Right atrium auricular region (tissue), 2 donors: ENCODE data around the gene OR7G2. TPM values are rescaled to one million over a fixed set of nuclear protein-coding genes. Genes with fewer than 3 reads are reported as not detected.
"Not testable (repeated sequence)": the region's sequence is repeated elsewhere in the genome, so short reads cannot be mapped to it uniquely, and the experiment has no call there.

ENCODE experiments used
- DNase-seq: peaks from one replicate; pipeline ENCODE4 v3.0.0-alpha.2; 2019; ENCODE audit warnings: low spot score
- H3K27ac ChIP-seq, 2 donors: fragments of 200-600 bp; sonication (generic); 1 replicate in 1 of 2; 2 replicates in 1 of 2; pipeline ENCODE4 v1.5.1; 2016 to 2019
- H3K27me3 ChIP-seq, 2 donors: fragments of 200-600 bp; sonication (generic); one replicate each; pipeline versions ENCODE4 v1.5.1 to v1.6.0; 2017 to 2019
- H3K36me3 ChIP-seq: fragments of 200-600 bp; sonication (generic); one replicate; pipeline ENCODE4 v1.5.1; 2016
- H3K4me1 ChIP-seq, 2 donors: fragments of 200-600 bp; sonication (generic); one replicate each; pipeline versions ENCODE4 v1.5.1 to v1.6.0; 2017 to 2019
- H3K4me3 ChIP-seq, 2 donors: fragments of 200-600 bp; sonication (generic); 1 replicate in 1 of 2; 2 replicates in 1 of 2; pipeline ENCODE4 v1.5.1; 2017 to 2019; ENCODE audit warnings: mild to moderate bottlenecking in 1 of 2, moderate library complexity in 1 of 2
- H3K9me3 ChIP-seq, 2 donors: fragments of 200-600 bp; sonication (generic); one replicate each; pipeline ENCODE4 v1.5.1; 2019
- total RNA-seq, 2 donors: library from RNA; depleted of rRNA; stranded (reverse); fragments of >200 nt; gene quantifications; one replicate each; pipeline ENCODE4 v1.1.0, GENCODE V29; 2016
- TF ChIP-seq, protein P1 (sequence below), 2 donors: fragments of 200-600 bp; sonication (generic); IDR thresholded peaks; one replicate each; pipeline ENCODE4 v1.5.1; 2019; ENCODE audit warnings: antibody characterized with exemption in 2 of 2

The OR7G2 gene
- total RNA-seq, 2 donors from 2014 or later = not detected

DNA sequence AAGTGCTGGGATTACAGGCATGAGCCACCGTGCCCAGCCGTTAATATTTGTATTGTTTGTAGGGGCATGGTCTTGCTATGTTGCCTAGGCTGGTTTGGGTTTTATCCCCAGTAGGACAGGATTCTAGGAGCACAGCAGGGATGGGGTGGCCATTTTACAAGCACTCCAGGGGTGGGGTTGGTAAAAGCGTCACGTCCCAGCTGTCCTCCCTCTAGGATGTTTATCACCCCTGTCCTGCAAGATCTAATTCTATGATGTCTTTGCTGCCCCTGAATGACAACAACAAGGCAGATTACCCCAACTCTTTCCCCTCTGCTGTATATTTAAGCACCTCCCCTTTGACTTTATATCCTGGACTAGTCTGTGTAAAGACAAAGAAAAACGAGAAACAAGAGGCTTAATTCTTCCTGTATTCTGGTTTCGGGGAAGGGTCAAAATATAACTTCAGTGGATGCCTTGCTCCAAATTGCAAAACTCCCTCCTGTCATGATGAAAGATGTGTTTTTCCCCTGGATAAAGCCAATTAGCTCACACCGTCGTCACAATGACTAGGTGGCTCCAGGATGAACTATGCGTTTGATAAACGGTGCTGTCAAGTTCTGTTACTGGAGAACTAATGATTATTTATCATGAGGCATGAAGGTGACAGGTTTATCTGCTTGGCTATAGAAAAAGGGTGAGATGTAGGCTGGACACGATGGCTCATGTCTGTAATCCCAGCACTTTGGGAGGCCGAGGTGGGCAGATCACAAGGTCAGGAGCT is 48.2 kb downstream of the OR7G2 start:
- H3K27me3 ChIP-seq = no peaks in the 10 kb centered on the region
- DNase-seq = no peak
- no peaks in the 10 kb centered on the region for H3K9me3 ChIP-seq
- no peak overlapping the region for H3K27ac ChIP-seq
- H3K36me3 ChIP-seq = no peaks in the 10 kb centered on the region
- no peaks in the 10 kb centered on the region for H3K4me1 ChIP-seq
- TF ChIP-seq, protein P1, sequence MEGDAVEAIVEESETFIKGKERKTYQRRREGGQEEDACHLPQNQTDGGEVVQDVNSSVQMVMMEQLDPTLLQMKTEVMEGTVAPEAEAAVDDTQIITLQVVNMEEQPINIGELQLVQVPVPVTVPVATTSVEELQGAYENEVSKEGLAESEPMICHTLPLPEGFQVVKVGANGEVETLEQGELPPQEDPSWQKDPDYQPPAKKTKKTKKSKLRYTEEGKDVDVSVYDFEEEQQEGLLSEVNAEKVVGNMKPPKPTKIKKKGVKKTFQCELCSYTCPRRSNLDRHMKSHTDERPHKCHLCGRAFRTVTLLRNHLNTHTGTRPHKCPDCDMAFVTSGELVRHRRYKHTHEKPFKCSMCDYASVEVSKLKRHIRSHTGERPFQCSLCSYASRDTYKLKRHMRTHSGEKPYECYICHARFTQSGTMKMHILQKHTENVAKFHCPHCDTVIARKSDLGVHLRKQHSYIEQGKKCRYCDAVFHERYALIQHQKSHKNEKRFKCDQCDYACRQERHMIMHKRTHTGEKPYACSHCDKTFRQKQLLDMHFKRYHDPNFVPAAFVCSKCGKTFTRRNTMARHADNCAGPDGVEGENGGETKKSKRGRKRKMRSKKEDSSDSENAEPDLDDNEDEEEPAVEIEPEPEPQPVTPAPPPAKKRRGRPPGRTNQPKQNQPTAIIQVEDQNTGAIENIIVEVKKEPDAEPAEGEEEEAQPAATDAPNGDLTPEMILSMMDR (IDR thresholded peaks at IDR 0.05) = no peak
- H3K4me3 ChIP-seq = no peak overlapping the region

DNA sequence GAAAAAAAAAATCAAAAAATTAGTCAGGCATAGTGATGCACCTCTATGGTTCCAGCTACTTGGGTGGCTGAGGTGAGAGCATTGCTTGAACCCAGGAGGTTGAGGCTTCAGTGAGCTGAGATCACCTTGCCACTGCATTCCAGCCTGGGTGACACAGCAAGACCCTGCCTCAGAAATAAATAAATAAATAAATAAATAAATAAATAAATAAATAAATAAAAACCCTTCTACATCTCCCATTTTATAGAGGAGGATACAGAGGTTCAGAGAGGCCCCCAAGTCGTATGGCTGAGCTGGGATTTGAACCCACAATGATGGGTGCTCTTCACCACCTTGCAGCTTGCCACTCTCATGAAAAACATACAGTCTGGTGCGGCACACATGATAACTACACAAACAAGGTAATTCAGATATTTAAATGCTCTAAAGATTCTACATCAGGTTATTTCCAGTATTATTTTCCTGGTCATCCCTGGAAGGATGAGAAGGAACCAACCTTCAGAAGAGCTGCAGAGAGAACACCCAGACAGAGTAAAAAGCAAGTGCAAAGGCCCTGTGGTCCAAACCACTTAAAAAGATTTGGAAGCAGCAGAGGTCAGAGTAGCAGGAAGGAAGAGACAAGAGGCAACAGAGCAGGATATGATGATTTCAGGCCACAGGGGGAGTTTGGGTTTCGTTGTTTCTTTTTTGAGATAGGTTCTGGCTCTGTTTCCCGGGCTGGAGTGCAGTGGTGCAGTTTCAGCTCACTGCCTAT is 49.6 kb downstream of the OR7G2 start:
- TF ChIP-seq, protein P1 (IDR thresholded peaks at IDR 0.05) = no peak
- no peak for DNase-seq
- Histone ChIP-seq H3K4me3 (no peak overlapping the region), H3K36me3 (no peaks in the 10 kb centered on the region), H3K9me3 (no peaks in the 10 kb centered on the region), H3K4me1 (no peaks in the 10 kb centered on the region), H3K27ac (no peak overlapping the region), H3K27me3 (no peaks in the 10 kb centered on the region)

GRCh38 chr19:9056131-9056530 is 51.1 kb downstream of the OR7G2 start:
- not testable (repeated sequence) for DNase-seq, H3K36me3 ChIP-seq, H3K4me3 ChIP-seq, H3K4me1 ChIP-seq, H3K27ac ChIP-seq, H3K9me3 ChIP-seq, H3K27me3 ChIP-seq

GRCh38 chr19:9054765-9055164 is 52.5 kb downstream of the OR7G2 start:
- no peak overlapping the region for H3K27ac ChIP-seq
- TF ChIP-seq, protein P1 (IDR thresholded peaks at IDR 0.05) = no peak
- no peaks in the 10 kb centered on the region for H3K36me3 ChIP-seq
- no peaks in the 10 kb centered on the region for H3K4me1 ChIP-seq
- no peak overlapping the region for H3K4me3 ChIP-seq
- DNase-seq = no peak
- H3K27me3 ChIP-seq = no peaks in the 10 kb centered on the region
- no peaks in the 10 kb centered on the region for H3K9me3 ChIP-seq

GRCh38 chr19:9054207-9054606 is 53.1 kb downstream of the OR7G2 start:
- no peaks in the 10 kb centered on the region for H3K4me1 ChIP-seq
- no peak for DNase-seq
- no peak overlapping the region for H3K27ac ChIP-seq
- no peak overlapping the region for H3K4me3 ChIP-seq
- no peaks in the 10 kb centered on the region for H3K36me3 ChIP-seq
- H3K9me3 ChIP-seq = no peaks in the 10 kb centered on the region
- TF ChIP-seq, protein P1 (IDR thresholded peaks at IDR 0.05) = no peak
- no peaks in the 10 kb centered on the region for H3K27me3 ChIP-seq

DNA sequence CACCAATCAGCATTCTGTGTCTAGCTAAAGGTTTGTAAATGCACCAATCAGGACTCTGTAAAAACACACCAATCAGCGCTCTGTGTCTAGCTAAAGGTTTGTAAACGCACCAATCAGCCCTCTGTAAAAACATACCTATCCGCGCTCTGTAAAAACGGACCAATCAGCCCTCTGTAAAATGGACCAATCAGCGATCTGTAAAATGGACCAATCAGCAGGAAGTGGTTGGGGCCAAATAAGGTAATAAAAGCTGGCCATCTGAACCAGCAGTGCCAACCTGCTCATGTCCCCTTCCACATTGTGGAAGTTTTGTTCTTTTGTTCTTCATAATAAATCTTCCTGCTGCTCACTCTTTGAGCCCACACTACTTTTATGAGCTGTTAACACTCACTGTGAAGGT is 53.6 kb downstream of the OR7G2 start:
- H3K27me3 ChIP-seq, H3K9me3 ChIP-seq, H3K27ac ChIP-seq, H3K4me3 ChIP-seq, H3K4me1 ChIP-seq, DNase-seq, H3K36me3 ChIP-seq: not testable (repeated sequence)
